Upper lobe of left lung (tissue), 4 donors: ENCODE data around the gene PAPPA.

Experiments
- EP300 ChIP-seq, 4 donors: sonication (generic); formaldehyde crosslinking; IDR thresholded peaks; one replicate each; pipeline ENCODE4 v1.5.1; 2017; ENCODE audit warnings: antibody characterized with exemption in 4 of 4, control low read depth in 2 of 4
- POLR2AphosphoS5 ChIP-seq, 2 donors: sonication (generic); formaldehyde crosslinking; IDR thresholded peaks; one replicate each; pipeline ENCODE4 v1.5.1; 2017; ENCODE audit warnings: antibody characterized with exemption in 2 of 2

GRCh38 chr9:116416421-116416820 is 262.8 kb downstream of the PAPPA start:
- TF ChIP-seq EP300 (IDR thresholded peaks at IDR 0.05), result no peak
- no peak for TF ChIP-seq POLR2AphosphoS5 (IDR thresholded peaks at IDR 0.05)
